ENCODE measurements around the gene TJAP1. TPM values are rescaled to one million over a fixed set of nuclear protein-coding genes. Genes with fewer than 3 reads are reported as not detected.

TJAP1 gene
- total RNA-seq, 6 experiments from 2014 or later = 9.2 to 16.0 (median 12.9) TPM

DNA sequence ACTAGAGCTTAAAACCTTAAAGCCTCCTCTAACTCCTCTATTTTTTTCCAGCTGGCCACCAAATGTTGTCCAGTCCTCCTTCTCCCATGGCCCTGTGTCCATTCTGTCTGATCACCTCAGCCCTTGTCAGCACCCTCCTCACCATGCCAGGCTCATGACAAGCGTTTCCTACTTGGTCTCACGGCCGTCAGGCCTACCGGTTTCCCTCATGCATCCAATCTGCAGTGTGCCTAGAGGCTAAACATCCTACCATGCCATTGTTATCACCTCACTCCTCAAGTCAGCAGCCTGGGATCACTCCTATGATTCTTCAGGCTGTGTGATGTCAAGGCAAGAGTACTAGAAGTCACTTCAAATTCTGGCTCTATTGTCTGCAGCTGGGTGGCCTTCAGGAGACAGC, 9.6 kb upstream of the TJAP1 start:
- no peaks in the 10 kb centered on the region for H3K36me3 ChIP-seq
- no peaks in the 10 kb centered on the region for H3K27me3 ChIP-seq
- ATAC-seq = no peak
- no peak overlapping the region for H3K4me3 ChIP-seq
- H3K27ac ChIP-seq = no peak overlapping the region
- no peaks in the 10 kb centered on the region for H3K4me1 ChIP-seq
- 70% methylated on average over 3 of the region's 4 CpGs for WGBS (ENCODE audit: insufficient coverage, low coverage, low lambda C conversion rate, missing lambda C conversion rate)
- no peak for DNase-seq
- intact Hi-C loops (cut with DNase I) = no loop called here
- TF ChIP-seq, protein P1, sequence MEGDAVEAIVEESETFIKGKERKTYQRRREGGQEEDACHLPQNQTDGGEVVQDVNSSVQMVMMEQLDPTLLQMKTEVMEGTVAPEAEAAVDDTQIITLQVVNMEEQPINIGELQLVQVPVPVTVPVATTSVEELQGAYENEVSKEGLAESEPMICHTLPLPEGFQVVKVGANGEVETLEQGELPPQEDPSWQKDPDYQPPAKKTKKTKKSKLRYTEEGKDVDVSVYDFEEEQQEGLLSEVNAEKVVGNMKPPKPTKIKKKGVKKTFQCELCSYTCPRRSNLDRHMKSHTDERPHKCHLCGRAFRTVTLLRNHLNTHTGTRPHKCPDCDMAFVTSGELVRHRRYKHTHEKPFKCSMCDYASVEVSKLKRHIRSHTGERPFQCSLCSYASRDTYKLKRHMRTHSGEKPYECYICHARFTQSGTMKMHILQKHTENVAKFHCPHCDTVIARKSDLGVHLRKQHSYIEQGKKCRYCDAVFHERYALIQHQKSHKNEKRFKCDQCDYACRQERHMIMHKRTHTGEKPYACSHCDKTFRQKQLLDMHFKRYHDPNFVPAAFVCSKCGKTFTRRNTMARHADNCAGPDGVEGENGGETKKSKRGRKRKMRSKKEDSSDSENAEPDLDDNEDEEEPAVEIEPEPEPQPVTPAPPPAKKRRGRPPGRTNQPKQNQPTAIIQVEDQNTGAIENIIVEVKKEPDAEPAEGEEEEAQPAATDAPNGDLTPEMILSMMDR (IDR thresholded peaks at IDR 0.05) = no peak
- no peak for TF ChIP-seq POLR2A (IDR thresholded peaks at IDR 0.05)
- H3K9me3 ChIP-seq = no peaks in the 10 kb centered on the region

DNA sequence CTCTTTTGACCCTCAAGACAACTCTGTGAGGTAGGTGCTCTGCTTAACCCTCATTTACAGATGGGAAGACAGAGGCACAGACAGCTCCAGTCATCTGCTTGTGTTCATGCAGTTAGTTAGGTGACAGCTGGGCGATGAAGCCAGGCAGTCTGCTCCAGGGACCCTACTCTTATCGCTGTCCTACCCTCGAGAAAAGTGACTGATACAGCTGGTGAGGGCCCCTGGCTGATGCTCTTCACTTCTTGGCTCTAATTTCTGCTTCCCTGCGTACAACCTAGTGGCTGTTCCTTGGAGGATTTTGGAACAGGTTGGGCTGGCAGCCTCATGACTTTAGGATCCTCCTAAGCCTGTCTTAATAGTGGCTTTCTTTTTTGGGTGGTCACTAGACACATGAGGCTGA, 9.1 kb upstream of the TJAP1 start:
- no peak for TF ChIP-seq POLR2A (IDR thresholded peaks at IDR 0.05)
- TF ChIP-seq, protein P1 (IDR thresholded peaks at IDR 0.05) = no peak
- no peaks in the 10 kb centered on the region for H3K4me1 ChIP-seq
- WGBS (ENCODE audit: insufficient coverage, low coverage, low lambda C conversion rate, missing lambda C conversion rate) = 20% methylated on average over 1 of the region's 4 CpGs
- ATAC-seq (no peak), DNase-seq (no peak)
- H3K27ac ChIP-seq = no peak overlapping the region
- H3K9me3 ChIP-seq = no peaks in the 10 kb centered on the region
- H3K36me3 ChIP-seq = no peaks in the 10 kb centered on the region
- intact Hi-C loops (cut with DNase I) = no loop called here
- no peak overlapping the region for H3K4me3 ChIP-seq
- no peaks in the 10 kb centered on the region for H3K27me3 ChIP-seq

DNA sequence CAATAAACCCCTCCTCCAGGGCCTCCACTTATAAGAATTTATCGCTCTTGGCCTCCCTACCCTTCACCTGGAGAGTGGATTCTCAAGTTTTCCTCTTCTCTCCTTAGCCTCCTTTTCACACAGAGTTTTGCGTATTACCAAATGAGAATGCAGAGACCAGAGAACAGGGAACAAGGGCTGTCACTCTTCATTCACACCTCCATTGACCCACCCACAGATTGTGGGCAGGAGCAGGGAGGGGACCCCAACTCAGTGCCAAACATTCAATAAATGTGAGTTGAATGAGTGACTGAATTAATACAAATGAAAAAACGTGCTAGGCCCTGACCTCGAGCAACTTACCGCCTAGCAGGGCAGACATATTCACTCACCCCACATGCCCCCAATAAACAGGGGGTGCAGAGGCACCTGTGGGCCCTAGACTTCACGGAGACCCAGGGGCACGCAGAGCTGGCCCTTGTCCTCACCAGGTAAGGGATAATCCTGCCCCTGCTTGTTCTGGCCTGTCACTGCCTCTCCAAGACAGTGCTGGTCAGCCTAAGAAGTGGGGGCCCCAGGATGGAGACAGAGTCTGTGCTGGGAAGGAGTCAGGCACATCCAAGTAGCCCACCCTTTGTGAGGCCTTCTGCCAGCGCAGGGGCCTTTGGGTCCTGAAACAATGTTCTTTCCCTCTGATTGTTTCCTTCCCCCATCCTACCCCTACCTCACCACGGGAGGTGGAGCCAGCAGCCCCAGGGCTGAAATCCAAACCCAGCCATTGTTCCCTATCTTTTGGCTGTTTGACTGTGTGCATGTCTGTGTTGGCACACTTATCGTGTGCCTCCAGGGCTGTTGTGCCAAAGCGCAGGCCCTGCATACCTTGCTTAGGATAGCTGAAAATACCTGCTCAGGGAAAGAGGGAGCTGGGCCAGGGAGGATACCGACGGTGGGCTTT, 8.4 kb upstream of the TJAP1 start:
- ATAC-seq (no peak), DNase-seq (no peak)
- intact Hi-C loops (cut with DNase I) = no loop called here
- Histone ChIP-seq H3K27ac (no peak overlapping the region), H3K36me3 (no peaks in the 10 kb centered on the region), H3K27me3 (no peaks in the 10 kb centered on the region), H3K9me3 (no peaks in the 10 kb centered on the region), H3K4me3 (no peak overlapping the region), H3K4me1 (no peaks in the 10 kb centered on the region)
- TF ChIP-seq POLR2A (IDR thresholded peaks at IDR 0.05) = no peak
- TF ChIP-seq, protein P1 (IDR thresholded peaks at IDR 0.05) = no peak
- 66% methylated on average over 10 of the region's 13 CpGs for WGBS (ENCODE audit: insufficient coverage, low coverage, low lambda C conversion rate, missing lambda C conversion rate)

DNA sequence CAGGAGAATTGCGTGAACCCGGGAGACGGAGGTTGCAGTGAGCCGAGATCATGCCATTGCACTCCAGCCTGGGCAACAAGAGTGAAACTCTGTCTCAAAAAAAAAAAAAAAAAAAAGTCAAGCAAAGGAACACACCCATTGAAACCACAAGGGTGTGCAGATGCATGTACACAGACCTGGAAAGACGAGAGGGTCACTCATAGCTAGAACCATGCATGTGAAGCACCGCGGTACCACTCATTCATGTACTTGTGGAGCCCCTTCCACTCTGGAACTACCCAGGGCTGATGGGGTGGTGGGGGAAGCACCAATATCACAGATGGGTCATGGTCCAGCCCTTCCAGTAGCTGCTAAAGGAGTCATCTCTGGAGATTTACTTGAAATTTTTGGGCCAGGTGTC, 7.4 kb upstream of the TJAP1 start:
- DNase-seq (no peak), ATAC-seq (no peak)
- 86% methylated on average over 4 of the region's 7 CpGs for WGBS (ENCODE audit: insufficient coverage, low coverage, low lambda C conversion rate, missing lambda C conversion rate)
- no peaks in the 10 kb centered on the region for H3K36me3 ChIP-seq
- TF ChIP-seq, protein P1 (IDR thresholded peaks at IDR 0.05) = no peak
- no peak for TF ChIP-seq POLR2A (IDR thresholded peaks at IDR 0.05)
- no peaks in the 10 kb centered on the region for H3K4me1 ChIP-seq
- intact Hi-C loops (cut with DNase I) = no loop called here
- H3K9me3 ChIP-seq = no peaks in the 10 kb centered on the region
- no peak overlapping the region for H3K27ac ChIP-seq
- no peak overlapping the region for H3K4me3 ChIP-seq
- no peaks in the 10 kb centered on the region for H3K27me3 ChIP-seq
